CD4-positive, alpha-beta T cell treated with Interleukin-17A for 4 hours (primary cell): Measurements from ENCODE around the gene MATCAP1.

Experiments used
- DNase-seq: peaks from one replicate; pipeline ENCODE4 v3.0.0-alpha.2; 2020; ENCODE audit warnings: mixed read lengths

MATCAP1 gene

GRCh38 chr16:67207249-67208091, 23.7 kb upstream of the MATCAP1 start:
- DNase-seq: no peak

- DNase-seq: no peak
These were observed 23.1 kb upstream of the MATCAP1 start for GRCh38 chr16:67206838-67207248.

- DNase-seq: no peak
These were observed 22.5 kb upstream of the MATCAP1 start for GRCh38 chr16:67206129-67206837.

GRCh38 chr16:67204076-67204475, 20.3 kb upstream of the MATCAP1 start:
- DNase-seq: no peak

GRCh38 chr16:67202956-67203493, 19.3 kb upstream of the MATCAP1 start:
- DNase-seq: no peak

GRCh38 chr16:67202426-67202825, 18.7 kb upstream of the MATCAP1 start:
- no peak for DNase-seq

GRCh38 chr16:67201411-67202345, 17.9 kb upstream of the MATCAP1 start:
- DNase-seq: no peak

GRCh38 chr16:67200491-67200890, 16.7 kb upstream of the MATCAP1 start:
- no peak for DNase-seq

- no peak for DNase-seq
These were observed 16.0 kb upstream of the MATCAP1 start for GRCh38 chr16:67199808-67200198.

- DNase-seq: no peak
These were observed 15.4 kb upstream of the MATCAP1 start, which contains the start of gene ELMO3 for GRCh38 chr16:67199011-67199807. ELMO3 (plus strand) TSS chr16:67199131; CDS start chr16:67199327, 196 bp downstream.

- DNase-seq: no peak
These were observed 14.5 kb upstream of the MATCAP1 start for GRCh38 chr16:67198238-67198734.

GRCh38 chr16:67197704-67198103, 13.9 kb upstream of the MATCAP1 start:
- no peak for DNase-seq

GRCh38 chr16:67196881-67197280, 13.1 kb upstream of the MATCAP1 start:
- DNase-seq: no peak

GRCh38 chr16:67195676-67196075, 11.9 kb upstream of the MATCAP1 start:
- DNase-seq: no peak

- DNase-seq: no peak
These were observed 10.5 kb upstream of the MATCAP1 start for GRCh38 chr16:67194260-67194659.

- DNase-seq: no peak
These were observed 9.8 kb upstream of the MATCAP1 start for GRCh38 chr16:67193536-67193935.

GRCh38 chr16:67192781-67193361, 9.1 kb upstream of the MATCAP1 start:
- no peak for DNase-seq

GRCh38 chr16:67191995-67192681, 8.4 kb upstream of the MATCAP1 start, which contains the start of gene E2F4:
E2F4 (plus strand) TSS chr16:67192155; CDS start chr16:67192228, 73 bp downstream.
- peak; percentile 88 for DNase-seq

GRCh38 chr16:67191411-67191994, 7.7 kb upstream of the MATCAP1 start:
- no peak for DNase-seq
